ENCODE measurements around the gene ASIC2.

ASIC2 gene

GRCh38 chr17:33086878-33087277 lies 206.2 kb downstream of the ASIC2 start:
- H3F3A ChIP-seq (ENCODE audit: insufficient read depth, low read length): no peaks in the 10 kb centered on the region
- H3K9me2 ChIP-seq (ENCODE audit: low read depth, low read length): no peaks in the 10 kb centered on the region
- no peak for TF ChIP-seq EZH2 (IDR thresholded peaks at IDR 0.05; ENCODE audit: borderline replicate concordance, low read length)
- TF ChIP-seq CTCF (IDR thresholded peaks at IDR 0.05; ENCODE audit: low read length): no peak
- no peaks in the 10 kb centered on the region for H3K27me3 ChIP-seq (ENCODE audit: insufficient read depth, low read length)
- H3K9me3 ChIP-seq (ENCODE audit: low read length): no peaks in the 10 kb centered on the region
- no peaks in the 10 kb centered on the region for H3K4me1 ChIP-seq (ENCODE audit: insufficient read depth, low read length, severe bottlenecking)
- no peak overlapping the region for H3K9ac ChIP-seq (ENCODE audit: low read length)
- H3K4me2 ChIP-seq (ENCODE audit: low read length): no peak overlapping the region
- H3K79me2 ChIP-seq (ENCODE audit: insufficient read depth, low read length): no peaks in the 10 kb centered on the region
- no peak overlapping the region for H3K27ac ChIP-seq (ENCODE audit: low read depth, low read length, poor library complexity, severe bottlenecking)
- H2AFZ ChIP-seq (ENCODE audit: low read length): no peak overlapping the region
- H4K20me1 ChIP-seq (ENCODE audit: insufficient read depth, low read length): no peaks in the 10 kb centered on the region
- H3K36me3 ChIP-seq (ENCODE audit: insufficient read depth, low read length): no peaks in the 10 kb centered on the region
- no peak overlapping the region for H3K4me3 ChIP-seq (ENCODE audit: low read depth, low read length, poor library complexity, severe bottlenecking)

GRCh38 chr17:33086041-33086440 lies 207.1 kb downstream of the ASIC2 start:
- H3K79me2 ChIP-seq (ENCODE audit: insufficient read depth, low read length): no peaks in the 10 kb centered on the region
- no peaks in the 10 kb centered on the region for H3K9me3 ChIP-seq (ENCODE audit: low read length)
- no peaks in the 10 kb centered on the region for H4K20me1 ChIP-seq (ENCODE audit: insufficient read depth, low read length)
- H3K4me1 ChIP-seq (ENCODE audit: insufficient read depth, low read length, severe bottlenecking): no peaks in the 10 kb centered on the region
- H3K9me2 ChIP-seq (ENCODE audit: low read depth, low read length): no peaks in the 10 kb centered on the region
- H3K27me3 ChIP-seq (ENCODE audit: insufficient read depth, low read length): no peaks in the 10 kb centered on the region
- H3K9ac ChIP-seq (ENCODE audit: low read length): no peak overlapping the region
- H3F3A ChIP-seq (ENCODE audit: insufficient read depth, low read length): no peaks in the 10 kb centered on the region
- no peak overlapping the region for H2AFZ ChIP-seq (ENCODE audit: low read length)
- no peak overlapping the region for H3K27ac ChIP-seq (ENCODE audit: low read depth, low read length, poor library complexity, severe bottlenecking)
- no peak for TF ChIP-seq CTCF (IDR thresholded peaks at IDR 0.05; ENCODE audit: low read length)
- TF ChIP-seq EZH2 (IDR thresholded peaks at IDR 0.05; ENCODE audit: borderline replicate concordance, low read length): no peak
- no peaks in the 10 kb centered on the region for H3K36me3 ChIP-seq (ENCODE audit: insufficient read depth, low read length)
- no peak overlapping the region for H3K4me3 ChIP-seq (ENCODE audit: low read depth, low read length, poor library complexity, severe bottlenecking)
- H3K4me2 ChIP-seq (ENCODE audit: low read length): no peak overlapping the region

- H3K4me3 ChIP-seq (ENCODE audit: low read depth, low read length, poor library complexity, severe bottlenecking): no peak overlapping the region
- H4K20me1 ChIP-seq (ENCODE audit: insufficient read depth, low read length): no peaks in the 10 kb centered on the region
- no peak overlapping the region for H3K27ac ChIP-seq (ENCODE audit: low read depth, low read length, poor library complexity, severe bottlenecking)
- H3F3A ChIP-seq (ENCODE audit: insufficient read depth, low read length): no peaks in the 10 kb centered on the region
- H3K4me1 ChIP-seq (ENCODE audit: insufficient read depth, low read length, severe bottlenecking): no peaks in the 10 kb centered on the region
- no peak overlapping the region for H2AFZ ChIP-seq (ENCODE audit: low read length)
- no peaks in the 10 kb centered on the region for H3K9me3 ChIP-seq (ENCODE audit: low read length)
- H3K36me3 ChIP-seq (ENCODE audit: insufficient read depth, low read length): no peaks in the 10 kb centered on the region
- no peaks in the 10 kb centered on the region for H3K9me2 ChIP-seq (ENCODE audit: low read depth, low read length)
- no peaks in the 10 kb centered on the region for H3K79me2 ChIP-seq (ENCODE audit: insufficient read depth, low read length)
- no peak overlapping the region for H3K4me2 ChIP-seq (ENCODE audit: low read length)
- H3K9ac ChIP-seq (ENCODE audit: low read length): no peak overlapping the region
- H3K27me3 ChIP-seq (ENCODE audit: insufficient read depth, low read length): no peaks in the 10 kb centered on the region
- TF ChIP-seq EZH2 (IDR thresholded peaks at IDR 0.05; ENCODE audit: borderline replicate concordance, low read length): no peak
These were observed 207.8 kb downstream of the ASIC2 start for GRCh38 chr17:33085256-33085655.

GRCh38 chr17:33084755-33085154 lies 208.3 kb downstream of the ASIC2 start:
- Histone ChIP-seq H3K27ac (ENCODE audit: low read depth, low read length, poor library complexity, severe bottlenecking) (no peak overlapping the region), H2AFZ (ENCODE audit: low read length) (no peak overlapping the region), H3K4me3 (ENCODE audit: low read depth, low read length, poor library complexity, severe bottlenecking) (no peak overlapping the region), H3K9me2 (ENCODE audit: low read depth, low read length) (no peaks in the 10 kb centered on the region), H3K9ac (ENCODE audit: low read length) (no peak overlapping the region), H3K4me1 (ENCODE audit: insufficient read depth, low read length, severe bottlenecking) (no peaks in the 10 kb centered on the region), H3F3A (ENCODE audit: insufficient read depth, low read length) (no peaks in the 10 kb centered on the region), H4K20me1 (ENCODE audit: insufficient read depth, low read length) (no peaks in the 10 kb centered on the region), H3K9me3 (ENCODE audit: low read length) (no peaks in the 10 kb centered on the region), H3K27me3 (ENCODE audit: insufficient read depth, low read length) (no peaks in the 10 kb centered on the region), H3K79me2 (ENCODE audit: insufficient read depth, low read length) (no peaks in the 10 kb centered on the region), H3K36me3 (ENCODE audit: insufficient read depth, low read length) (no peaks in the 10 kb centered on the region), H3K4me2 (ENCODE audit: low read length) (no peak overlapping the region)
- no peak for TF ChIP-seq CTCF (IDR thresholded peaks at IDR 0.05; ENCODE audit: low read length)
- no peak for TF ChIP-seq EZH2 (IDR thresholded peaks at IDR 0.05; ENCODE audit: borderline replicate concordance, low read length)

All from OCI-LY1 (cell line).